ENCODE data around the gene MLF2. TPM values are rescaled to one million over a fixed set of nuclear protein-coding genes. Genes with fewer than 3 reads are reported as not detected.

Gene MLF2
- total and polyA plus RNA-seq, 2 donors from 2014 or later = 141 to 289 TPM

DNA sequence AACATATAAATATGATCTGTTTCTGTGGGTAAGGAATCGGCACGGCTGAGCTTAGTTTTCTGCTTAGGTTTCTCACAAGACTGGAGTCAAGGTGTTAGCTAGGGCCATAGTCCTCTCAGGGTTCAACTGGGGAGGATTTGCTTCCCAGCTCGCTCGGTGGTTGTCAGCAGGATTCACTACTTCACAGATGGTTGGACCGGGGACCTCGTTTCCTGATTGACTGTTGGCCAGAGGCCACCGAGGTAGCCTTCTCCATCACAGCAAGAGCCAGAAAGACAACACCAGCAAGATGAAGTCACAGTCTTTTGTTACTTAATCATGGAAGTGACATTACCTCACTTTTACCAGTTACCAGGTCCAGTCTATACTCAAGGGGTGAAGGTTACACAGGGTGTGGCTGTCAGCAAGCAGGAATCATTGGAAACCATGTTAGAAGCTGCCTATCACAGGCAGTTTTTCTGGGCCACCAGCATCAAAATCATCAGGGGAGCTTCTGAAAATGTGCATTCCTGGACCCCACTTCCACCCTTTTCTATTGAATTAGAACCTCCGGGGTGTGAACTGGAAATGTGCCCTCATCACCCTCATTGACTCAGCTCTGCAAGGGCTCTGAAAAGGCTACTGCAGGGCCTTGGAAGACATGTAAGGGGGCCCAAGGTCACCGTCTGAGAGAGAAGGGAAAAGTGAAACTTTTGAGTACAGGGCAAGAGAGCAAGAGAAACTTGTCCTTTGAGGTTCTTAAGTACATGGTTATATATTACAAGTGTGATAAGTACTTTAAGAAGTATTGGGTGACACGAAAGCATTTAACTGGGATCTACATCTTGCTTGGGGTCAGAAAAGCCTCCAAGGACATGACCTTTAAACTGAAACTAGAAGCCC, 18.2 kb downstream of the MLF2 start:
- DNase-seq = peak in 1 of 5 donors; percentile 22
- H3K27ac ChIP-seq (ENCODE audit: low read depth in 2 of 2, low read length in 2 of 2) = no peak overlapping the region
- intact Hi-C loops (cut with DNase I) = no loop called here
- H3K4me1 ChIP-seq (ENCODE audit: control insufficient read depth in 2 of 3, insufficient read depth in 2 of 3, low read depth in 1 of 3, low read length in 3 of 3) = peaks cover 0 to 3% (median 0%) of the 10 kb centered on the region in 3 donors
- no peaks in the 10 kb centered on the region for H3K9me3 ChIP-seq (ENCODE audit: control insufficient read depth in 2 of 3, insufficient read depth in 1 of 3, low read length in 3 of 3)
- no peak overlapping the region for H3K9ac ChIP-seq (ENCODE audit: low read length in 3 of 3)
- no peak for FAIRE-seq
- H3K4me3 ChIP-seq (ENCODE audit: low read length in 3 of 3) = no peak overlapping the region
- no peaks in the 10 kb centered on the region for H3K27me3 ChIP-seq (ENCODE audit: control insufficient read depth, insufficient read depth, low read length)
- TF ChIP-seq, protein P1, sequence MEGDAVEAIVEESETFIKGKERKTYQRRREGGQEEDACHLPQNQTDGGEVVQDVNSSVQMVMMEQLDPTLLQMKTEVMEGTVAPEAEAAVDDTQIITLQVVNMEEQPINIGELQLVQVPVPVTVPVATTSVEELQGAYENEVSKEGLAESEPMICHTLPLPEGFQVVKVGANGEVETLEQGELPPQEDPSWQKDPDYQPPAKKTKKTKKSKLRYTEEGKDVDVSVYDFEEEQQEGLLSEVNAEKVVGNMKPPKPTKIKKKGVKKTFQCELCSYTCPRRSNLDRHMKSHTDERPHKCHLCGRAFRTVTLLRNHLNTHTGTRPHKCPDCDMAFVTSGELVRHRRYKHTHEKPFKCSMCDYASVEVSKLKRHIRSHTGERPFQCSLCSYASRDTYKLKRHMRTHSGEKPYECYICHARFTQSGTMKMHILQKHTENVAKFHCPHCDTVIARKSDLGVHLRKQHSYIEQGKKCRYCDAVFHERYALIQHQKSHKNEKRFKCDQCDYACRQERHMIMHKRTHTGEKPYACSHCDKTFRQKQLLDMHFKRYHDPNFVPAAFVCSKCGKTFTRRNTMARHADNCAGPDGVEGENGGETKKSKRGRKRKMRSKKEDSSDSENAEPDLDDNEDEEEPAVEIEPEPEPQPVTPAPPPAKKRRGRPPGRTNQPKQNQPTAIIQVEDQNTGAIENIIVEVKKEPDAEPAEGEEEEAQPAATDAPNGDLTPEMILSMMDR (IDR thresholded peaks at IDR 0.05; ENCODE audit: borderline replicate concordance, extremely low read depth, insufficient read depth) = no peak
- H3K36me3 ChIP-seq (ENCODE audit: control insufficient read depth in 2 of 3, insufficient read depth in 3 of 3, low read length in 3 of 3) = peaks cover 7 to 18% (median 15%) of the 10 kb centered on the region in 3 donors

DNA sequence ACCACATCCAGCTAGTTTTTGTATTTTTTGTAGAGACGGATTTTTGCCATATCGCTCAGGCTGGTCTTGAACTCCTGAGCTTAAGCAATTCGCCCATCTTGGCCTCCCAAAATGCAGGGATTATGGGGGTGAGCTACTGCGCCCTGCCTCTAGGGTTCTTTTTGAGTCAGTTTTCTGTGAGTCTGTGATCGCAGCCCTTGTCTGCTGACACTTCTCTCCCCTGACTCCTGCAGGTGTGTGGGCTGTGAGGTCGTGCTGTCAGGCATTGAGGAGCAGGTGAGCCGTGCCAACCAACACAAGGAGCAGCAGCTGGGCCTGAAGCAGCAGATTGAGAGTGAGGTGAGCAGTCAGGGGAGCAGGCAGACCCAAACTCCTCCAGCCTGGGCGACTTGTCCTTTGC, 22.8 kb downstream of the MLF2 start:
- intact Hi-C loops (cut with DNase I) = no loop called here
- DNase-seq (peak in 1 of 5 donors; percentile 14), FAIRE-seq (no peak)
- Histone ChIP-seq H3K4me1 (ENCODE audit: control insufficient read depth in 2 of 3, insufficient read depth in 2 of 3, low read depth in 1 of 3, low read length in 3 of 3) (no peaks in the 10 kb centered on the region), H3K9ac (ENCODE audit: low read length in 3 of 3) (no peak overlapping the region), H3K27me3 (ENCODE audit: control insufficient read depth, insufficient read depth, low read length) (no peaks in the 10 kb centered on the region), H3K27ac (ENCODE audit: low read depth in 2 of 2, low read length in 2 of 2) (no peak overlapping the region), H3K4me3 (ENCODE audit: low read length in 3 of 3) (no peak overlapping the region), H3K9me3 (ENCODE audit: control insufficient read depth in 2 of 3, insufficient read depth in 1 of 3, low read length in 3 of 3) (no peaks in the 10 kb centered on the region), H3K36me3 (ENCODE audit: control insufficient read depth in 2 of 3, insufficient read depth in 3 of 3, low read length in 3 of 3) (peaks cover 11 to 33% (median 27%) of the 10 kb centered on the region in 3 donors)
- TF ChIP-seq, protein P1 (IDR thresholded peaks at IDR 0.05; ENCODE audit: borderline replicate concordance, extremely low read depth, insufficient read depth) = no peak

DNA sequence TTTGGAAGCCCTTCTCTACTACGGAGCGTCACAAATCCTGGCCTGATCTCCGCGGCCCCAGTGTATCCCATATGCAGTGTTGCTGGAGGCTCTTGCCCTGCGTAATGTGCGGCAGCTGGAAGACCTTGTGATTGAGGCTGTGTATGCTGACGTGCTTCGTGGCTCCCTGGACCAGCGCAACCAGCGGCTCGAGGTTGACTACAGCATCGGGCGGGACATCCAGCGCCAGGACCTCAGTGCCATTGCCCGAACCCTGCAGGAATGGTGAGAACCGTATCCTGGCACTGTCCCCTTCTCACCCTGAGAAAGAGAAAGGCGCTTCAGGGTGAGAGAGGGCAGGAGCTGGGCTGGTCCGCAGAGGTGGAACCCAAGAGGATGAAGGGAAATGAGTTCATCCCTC, 23.8 kb downstream of the MLF2 start:
- peaks cover 0 to 7% (median 4%) of the 10 kb centered on the region in 3 donors for H3K4me1 ChIP-seq (ENCODE audit: control insufficient read depth in 2 of 3, insufficient read depth in 2 of 3, low read depth in 1 of 3, low read length in 3 of 3)
- DNase-seq = peak in 1 of 5 donors; percentile 51
- no peaks in the 10 kb centered on the region for H3K27me3 ChIP-seq (ENCODE audit: control insufficient read depth, insufficient read depth, low read length)
- TF ChIP-seq, protein P1 (IDR thresholded peaks at IDR 0.05; ENCODE audit: borderline replicate concordance, extremely low read depth, insufficient read depth) = no peak
- no peak overlapping the region for H3K4me3 ChIP-seq (ENCODE audit: low read length in 3 of 3)
- no peak overlapping the region for H3K9ac ChIP-seq (ENCODE audit: low read length in 3 of 3)
- H3K36me3 ChIP-seq (ENCODE audit: control insufficient read depth in 2 of 3, insufficient read depth in 3 of 3, low read length in 3 of 3) = peaks cover 11 to 33% (median 27%) of the 10 kb centered on the region in 3 donors
- H3K27ac ChIP-seq (ENCODE audit: low read depth in 2 of 2, low read length in 2 of 2) = no peak overlapping the region
- intact Hi-C loops (cut with DNase I) = no loop called here
- FAIRE-seq = no peak
- no peaks in the 10 kb centered on the region for H3K9me3 ChIP-seq (ENCODE audit: control insufficient read depth in 2 of 3, insufficient read depth in 1 of 3, low read length in 3 of 3)
